Activated T-helper 9 cell treated with anti-CD3 and anti-CD28 coated beads, Interleukin-2, amount 50 U/mL, for 16 hours (primary cell): ENCODE results near the gene DSCAM.
"Not testable (repeated sequence)": the region's sequence is repeated elsewhere in the genome, so short reads cannot be mapped to it uniquely, and the experiment has no call there.

Experiments used
- DNase-seq: peaks from one replicate; pipeline ENCODE4 v3.0.0-alpha.2; 2020; ENCODE audit warnings: low read depth

Gene DSCAM

DNA sequence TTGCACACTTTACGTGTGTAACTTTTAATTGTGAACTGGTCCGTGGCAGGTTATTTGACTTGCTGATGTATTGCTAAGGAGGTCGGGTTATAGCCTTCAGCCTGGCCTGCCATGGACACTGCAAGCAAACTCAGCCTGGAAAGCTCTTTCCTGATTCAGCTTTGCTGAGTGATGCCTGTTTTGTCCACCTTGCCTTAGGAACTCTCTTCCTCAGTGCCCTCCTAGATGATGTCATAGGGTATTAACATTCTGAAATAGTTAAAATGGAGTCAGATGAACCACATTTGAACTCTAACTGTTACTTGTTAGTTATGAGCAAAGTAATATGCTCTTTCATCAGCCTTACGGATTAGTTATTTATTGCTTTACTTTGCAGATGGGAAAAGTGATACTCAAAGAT is 533.7 kb downstream of the DSCAM start:
- DNase-seq = no peak

DNA sequence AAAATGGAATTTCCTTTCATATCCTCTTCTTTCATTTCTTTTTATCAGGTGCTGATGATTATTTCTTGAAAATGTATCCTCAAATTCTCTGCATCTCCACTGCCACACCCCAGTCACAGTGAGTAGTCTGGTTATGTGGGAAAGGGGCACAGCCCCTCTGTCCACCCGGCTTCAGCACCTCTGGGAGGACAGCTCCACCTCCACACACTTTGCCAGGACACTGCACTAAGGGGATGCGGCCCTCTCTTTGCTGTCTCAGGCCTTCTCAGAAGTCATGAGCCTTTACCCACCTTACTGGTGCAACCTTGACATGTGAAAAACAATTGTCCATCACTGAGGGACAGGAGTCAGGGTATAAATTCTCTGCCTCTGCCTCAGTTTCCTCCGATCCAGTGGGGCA is 546.7 kb downstream of the DSCAM start:
- no peak for DNase-seq

- no peak for DNase-seq
Measured at GRCh38 chr21:40299451-40299850, 547.5 kb downstream of the DSCAM start.

- DNase-seq = no peak
Measured at GRCh38 chr21:40294345-40294744, 552.6 kb downstream of the DSCAM start.

GRCh38 chr21:40291560-40291959 is 555.4 kb downstream of the DSCAM start:
- DNase-seq = no peak

DNA sequence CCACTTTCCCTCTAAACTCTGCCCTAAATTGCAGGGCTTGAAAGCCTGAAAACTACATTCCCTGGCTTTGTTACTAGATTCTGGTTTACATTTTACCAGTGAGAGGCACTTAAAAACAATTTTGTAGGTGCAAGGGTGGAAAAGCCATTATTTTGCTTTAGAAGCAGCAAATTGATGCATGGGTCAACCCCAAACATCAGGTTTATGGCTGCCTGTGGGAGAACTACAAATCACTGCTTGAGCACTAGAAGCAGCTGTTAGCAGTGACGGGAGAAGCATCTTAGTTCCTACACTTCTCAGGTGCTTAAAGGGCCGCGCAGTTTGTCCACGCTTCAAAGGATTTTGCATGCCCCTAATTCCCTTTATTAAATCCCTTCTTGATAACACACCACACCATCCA is 562.5 kb downstream of the DSCAM start:
- no peak for DNase-seq

- DNase-seq = no peak
Measured at GRCh38 chr21:40282912-40283886, 563.8 kb downstream of the DSCAM start.

DNA sequence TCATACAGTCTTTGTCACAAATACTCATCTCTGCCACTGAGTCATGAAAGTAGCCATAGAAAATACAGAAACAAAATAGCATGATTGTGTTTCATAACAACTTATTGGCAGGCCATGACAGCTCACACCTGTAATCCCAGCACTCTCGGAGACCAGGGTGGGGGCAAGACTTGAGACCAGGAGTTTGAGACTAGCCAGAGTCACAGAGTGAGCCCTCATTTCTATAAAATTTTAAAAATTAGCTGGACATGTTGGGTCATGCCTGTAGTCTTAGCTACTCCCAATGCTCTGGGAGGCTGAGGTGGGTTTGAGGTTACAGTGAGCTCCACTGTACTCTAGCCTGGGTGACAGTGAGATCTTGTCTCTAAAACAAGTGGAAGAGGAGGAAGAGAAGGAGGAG is 568.6 kb downstream of the DSCAM start:
- no peak for DNase-seq

- DNase-seq = no peak
Measured at GRCh38 chr21:40276001-40276400, 571.0 kb downstream of the DSCAM start.

DNA sequence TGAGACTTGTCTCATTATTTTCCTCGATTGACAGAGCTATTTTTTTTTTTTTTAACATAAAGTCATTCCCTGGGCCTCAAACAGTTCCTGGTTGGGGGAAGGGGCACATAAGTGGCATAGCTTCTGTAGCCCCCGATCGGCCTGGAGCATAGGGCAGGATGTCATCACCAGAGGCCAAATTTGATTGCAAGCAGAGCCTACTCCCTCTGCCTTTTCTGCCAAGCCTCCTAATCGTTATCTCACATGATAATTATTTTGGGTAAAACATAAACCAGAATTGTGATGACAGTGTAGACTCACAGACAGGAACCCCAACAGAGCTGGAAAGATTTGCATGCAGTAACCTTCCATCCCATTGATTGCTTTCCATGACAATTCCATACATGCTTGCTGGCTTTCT is 574.9 kb downstream of the DSCAM start:
- no peak for DNase-seq

GRCh38 chr21:40271164-40271563 is 575.8 kb downstream of the DSCAM start:
- DNase-seq = no peak

GRCh38 chr21:40270047-40270446 is 576.9 kb downstream of the DSCAM start:
- no peak for DNase-seq

- no peak for DNase-seq
Measured at GRCh38 chr21:40269239-40269638, 577.7 kb downstream of the DSCAM start.

DNA sequence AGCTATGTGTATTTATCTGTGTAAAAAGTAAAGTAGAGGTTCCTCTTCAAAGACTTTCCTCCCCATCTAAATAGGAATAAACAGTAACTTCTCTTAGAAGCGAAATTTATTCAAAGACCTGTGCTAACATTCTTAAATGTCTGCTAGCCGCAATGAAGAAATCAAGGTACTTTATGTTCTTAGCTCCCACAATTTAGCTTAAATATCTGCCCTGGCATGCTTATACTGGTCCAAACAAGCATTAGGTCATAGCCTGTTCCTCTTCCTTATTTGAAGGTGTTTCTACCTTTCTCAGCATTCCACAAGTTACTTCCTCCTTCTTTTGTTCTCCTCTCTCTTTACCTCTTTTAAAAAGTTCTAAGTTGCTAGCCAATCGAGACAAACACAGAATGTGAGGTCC is 588.5 kb downstream of the DSCAM start:
- not testable (repeated sequence) for DNase-seq

- DNase-seq = no peak
Measured at GRCh38 chr21:40257342-40257741, 589.6 kb downstream of the DSCAM start.

DNA sequence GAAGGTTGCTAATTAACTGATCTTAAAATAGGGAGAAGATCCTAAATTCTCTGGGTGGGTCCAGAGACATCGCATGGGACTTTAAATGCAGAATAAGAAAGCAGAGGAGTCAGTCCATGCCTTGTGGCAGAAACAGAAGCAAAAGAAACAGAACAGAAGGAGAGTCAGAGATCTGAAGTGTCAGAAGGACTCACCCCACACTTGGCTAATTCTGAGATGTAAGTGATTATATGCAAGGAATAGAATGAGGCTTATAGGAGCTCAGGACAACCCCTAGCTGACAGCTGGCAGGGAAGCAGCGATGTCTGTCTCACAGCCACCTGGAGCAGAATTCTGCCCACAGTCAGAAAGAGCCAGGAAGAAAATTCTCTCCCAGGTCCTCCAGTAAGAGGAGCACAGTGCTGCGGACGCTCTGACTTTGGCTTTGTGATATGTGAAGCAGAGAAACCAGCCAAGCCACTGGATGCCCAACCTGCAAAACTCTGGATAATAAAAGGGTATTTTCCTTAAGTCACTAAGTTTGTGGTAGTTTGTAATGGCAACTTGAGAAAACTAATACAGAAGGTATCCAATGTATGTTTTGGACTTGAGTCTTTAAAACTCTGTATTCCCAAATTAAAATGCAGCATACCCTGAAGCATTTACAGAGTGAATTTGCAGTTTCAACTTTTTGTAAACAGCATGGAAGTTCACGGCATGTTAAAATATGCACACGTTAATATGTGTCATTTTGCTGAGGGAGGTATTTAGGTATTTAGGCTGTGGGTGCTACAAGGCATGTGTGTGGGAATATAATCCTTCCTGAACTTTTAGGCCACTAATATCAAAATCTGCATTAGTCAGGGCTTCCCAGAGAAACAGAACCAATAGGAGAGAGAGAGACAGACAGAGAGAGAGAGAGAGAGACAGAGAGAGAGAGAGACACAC is 591.2 kb downstream of the DSCAM start:
- no peak for DNase-seq

DNA sequence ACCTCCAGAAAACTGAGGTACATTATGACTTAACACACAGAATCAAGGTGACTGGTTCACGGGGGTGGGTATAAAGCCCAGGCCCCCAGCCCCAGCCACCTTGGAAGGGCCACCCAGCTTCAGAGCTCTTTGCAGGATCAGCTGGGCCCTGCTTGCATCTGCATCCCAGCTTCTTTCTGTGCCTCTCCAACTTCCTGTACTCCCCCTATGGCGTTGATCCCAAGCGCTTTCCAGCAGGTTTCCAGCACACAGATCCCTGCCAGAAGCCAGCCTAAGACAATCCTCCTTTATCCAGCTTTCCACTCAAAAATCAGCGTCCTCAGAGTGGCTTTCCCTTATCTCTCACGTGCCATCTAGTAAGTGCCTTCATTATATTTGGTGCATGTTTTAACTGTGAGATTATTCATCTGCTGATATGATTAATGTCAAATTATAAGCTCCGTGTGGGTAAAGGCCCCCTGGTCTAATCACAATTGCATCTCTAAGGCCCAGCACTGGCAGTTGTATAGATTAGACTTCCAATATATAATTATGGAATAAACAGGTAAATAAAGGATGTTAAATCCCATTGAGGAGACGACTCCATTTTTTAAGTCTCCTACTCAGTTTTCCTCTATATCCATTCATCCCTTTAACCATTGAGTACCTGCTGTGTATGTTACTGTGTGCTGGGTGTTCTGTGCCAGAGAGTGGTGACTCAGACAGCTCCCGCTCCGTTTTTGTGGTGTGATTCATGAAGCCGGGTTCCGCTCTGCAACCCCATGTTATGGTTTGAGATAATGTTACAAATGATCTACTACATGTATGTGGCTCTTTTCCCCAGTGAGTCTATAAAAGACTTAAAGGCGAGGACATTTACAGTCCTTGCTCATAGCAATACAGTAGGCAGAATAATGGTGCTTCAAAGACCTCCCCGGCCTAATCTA is 592.2 kb downstream of the DSCAM start:
- DNase-seq = no peak

DNA sequence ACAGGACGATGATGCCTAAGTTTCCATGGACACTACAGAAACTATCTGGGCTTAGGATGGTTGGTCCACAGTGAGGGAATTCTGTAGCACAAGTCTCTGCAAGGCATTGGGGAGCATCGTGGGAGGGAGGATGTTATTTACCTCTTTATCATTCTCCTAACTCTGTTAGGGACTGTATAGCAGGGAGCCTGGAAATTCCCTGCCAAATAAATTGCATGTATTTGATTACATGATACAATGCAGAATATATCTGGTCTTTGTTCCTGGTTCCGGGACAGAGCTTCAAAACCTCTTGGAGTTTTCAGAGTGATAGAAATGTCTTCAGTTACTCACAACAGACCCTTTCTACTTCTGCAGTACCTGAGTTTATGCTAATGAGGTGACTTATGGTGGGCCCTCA is 593.8 kb downstream of the DSCAM start:
- no peak for DNase-seq

GRCh38 chr21:40250514-40251294 is 596.3 kb downstream of the DSCAM start:
- DNase-seq = no peak

DNA sequence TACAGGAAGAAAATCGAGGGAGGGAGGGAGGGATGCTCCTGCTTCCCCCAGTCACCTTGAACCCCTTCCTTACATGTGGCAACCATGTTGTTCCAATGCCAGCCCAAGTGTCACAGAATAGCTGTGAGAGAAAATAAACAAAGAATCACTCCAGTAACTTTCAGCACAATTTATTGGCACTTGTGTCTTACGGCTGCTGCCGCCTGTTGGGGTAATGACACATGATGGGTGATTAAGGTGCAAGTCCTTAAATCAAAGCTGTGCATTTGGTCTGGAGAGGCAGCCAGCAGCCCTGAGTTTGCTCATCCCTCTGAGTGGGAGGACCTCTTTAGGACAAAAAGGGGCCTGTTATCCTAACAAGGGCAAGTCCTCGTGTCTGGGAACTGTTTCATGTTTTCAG is 602.0 kb downstream of the DSCAM start:
- DNase-seq = no peak

DNA sequence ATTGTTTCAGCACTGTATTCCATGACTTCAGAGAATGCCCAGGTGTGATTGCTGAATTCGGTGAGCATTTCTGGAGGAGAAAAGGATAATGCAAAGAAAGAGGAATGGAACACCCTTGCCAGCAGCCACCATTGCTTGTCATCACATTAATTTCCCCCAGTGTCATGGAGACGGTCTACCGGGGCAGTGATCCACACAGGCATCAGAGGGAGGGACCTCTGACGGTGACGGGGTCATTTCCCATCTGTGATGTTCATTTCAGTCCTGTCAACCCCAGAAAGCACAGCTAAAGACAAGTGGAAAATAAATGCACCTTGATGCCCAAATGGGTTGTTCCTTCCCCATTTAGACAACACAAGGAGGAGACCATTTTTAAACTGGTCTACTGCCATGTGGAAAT is 603.3 kb downstream of the DSCAM start:
- no peak for DNase-seq
